Measurements from ENCODE around the gene ROS1. TPM values are rescaled to one million over a fixed set of nuclear protein-coding genes. Genes with fewer than 3 reads are reported as not detected.

The ROS1 gene
- polyA plus RNA-seq, 3 donors, result not detected

DNA sequence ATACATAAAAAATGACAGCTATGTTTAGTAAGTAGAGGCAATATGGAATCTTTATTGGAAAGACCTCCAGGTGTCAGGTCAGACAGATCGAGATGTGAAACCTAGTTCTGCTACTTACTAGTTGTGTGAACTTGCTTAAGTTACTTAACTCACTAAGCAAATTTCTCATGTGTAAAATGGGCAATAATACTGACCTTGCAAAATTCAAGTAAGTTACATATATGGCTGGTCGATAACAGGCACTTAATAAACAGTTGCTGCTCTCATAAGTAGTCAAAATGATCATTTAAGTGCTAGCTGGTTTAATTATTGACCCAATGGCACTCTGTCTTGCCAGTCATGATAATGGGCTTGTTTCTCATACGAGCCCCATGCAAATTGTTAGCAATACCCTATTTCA lies 114.4 kb downstream of the ROS1 start:
- no peak overlapping the region for H2AFZ ChIP-seq (ENCODE audit: insufficient read depth, low read depth, low read length, poor library complexity, severe bottlenecking)
- H3K4me1 ChIP-seq (ENCODE audit: control insufficient read depth in 1 of 2, insufficient read depth in 2 of 2, low read length in 2 of 2), result no peaks in the 10 kb centered on the region
- intact Hi-C loops (cut with micrococcal nuclease), result no loop called here
- Mint-ChIP-seq H3K4me1 (no peaks in the 10 kb centered on the region), H3K4me3 (no peak overlapping the region), H3K9me3 (peaks cover 0 to under 1% (median 0%) of the 10 kb centered on the region in 7 donors), H3K36me3 (no peaks in the 10 kb centered on the region), H3K27ac (no peak overlapping the region), H3K27me3 (ENCODE audit: low read depth in 3 of 3) (peaks cover 0 to 3% (median 1%) of the 10 kb centered on the region in 3 donors)
- H3K79me2 ChIP-seq (ENCODE audit: insufficient read depth, low read length), result no peaks in the 10 kb centered on the region
- H4K20me1 ChIP-seq (ENCODE audit: insufficient read depth, low read length), result no peaks in the 10 kb centered on the region
- no peaks in the 10 kb centered on the region for H3K36me3 ChIP-seq (replicated peaks in 1 of 2; ENCODE audit: control insufficient read depth in 1 of 2, insufficient read depth in 2 of 2, low read length in 2 of 2)
- DNase-seq, result no peak
- no peak for TF ChIP-seq CTCF (IDR thresholded peaks at IDR 0.05)
- H3K4me2 ChIP-seq (replicated peaks; ENCODE audit: extremely low read depth, low read length, poor library complexity, severe bottlenecking), result no peak overlapping the region
- H3K27me3 ChIP-seq (ENCODE audit: control insufficient read depth in 2 of 2, insufficient read depth in 2 of 2, low read length in 2 of 2), result no peaks in the 10 kb centered on the region
- no peak overlapping the region for H3K9ac ChIP-seq (ENCODE audit: insufficient read depth, low read length, poor library complexity, severe bottlenecking)
- H3K4me3 ChIP-seq (replicated peaks in 1 of 3; ENCODE audit: low read depth in 2 of 3, low read length in 3 of 3), result no peak overlapping the region
- no CpG with 5 or more reads among the region's 3 CpGs for WGBS (ENCODE audit: insufficient coverage)
- no peak overlapping the region for H3K27ac ChIP-seq (ENCODE audit: low read depth in 1 of 2, low read length in 2 of 2)
- no peaks in the 10 kb centered on the region for H3K9me3 ChIP-seq (replicated peaks in 1 of 2; ENCODE audit: control insufficient read depth in 1 of 2, insufficient read depth in 1 of 2, low read length in 2 of 2)

GRCh38 chr6:117309611-117310010 lies 116.1 kb downstream of the ROS1 start:
- Histone ChIP-seq H4K20me1 (ENCODE audit: insufficient read depth, low read length) (no peaks in the 10 kb centered on the region), H3K9ac (ENCODE audit: insufficient read depth, low read length, poor library complexity, severe bottlenecking) (no peak overlapping the region), H3K9me3 (replicated peaks in 1 of 2; ENCODE audit: control insufficient read depth in 1 of 2, insufficient read depth in 1 of 2, low read length in 2 of 2) (no peaks in the 10 kb centered on the region), H2AFZ (ENCODE audit: insufficient read depth, low read depth, low read length, poor library complexity, severe bottlenecking) (no peak overlapping the region), H3K4me2 (replicated peaks; ENCODE audit: extremely low read depth, low read length, poor library complexity, severe bottlenecking) (no peak overlapping the region), H3K36me3 (replicated peaks in 1 of 2; ENCODE audit: control insufficient read depth in 1 of 2, insufficient read depth in 2 of 2, low read length in 2 of 2) (no peaks in the 10 kb centered on the region), H3K27me3 (ENCODE audit: control insufficient read depth in 2 of 2, insufficient read depth in 2 of 2, low read length in 2 of 2) (no peaks in the 10 kb centered on the region), H3K79me2 (ENCODE audit: insufficient read depth, low read length) (no peaks in the 10 kb centered on the region), H3K27ac (ENCODE audit: low read depth in 1 of 2, low read length in 2 of 2) (no peak overlapping the region), H3K4me1 (ENCODE audit: control insufficient read depth in 1 of 2, insufficient read depth in 2 of 2, low read length in 2 of 2) (no peaks in the 10 kb centered on the region), H3K4me3 (replicated peaks in 1 of 3; ENCODE audit: low read depth in 2 of 3, low read length in 3 of 3) (no peak overlapping the region)
- Mint-ChIP-seq H3K4me1 (no peaks in the 10 kb centered on the region), H3K27me3 (ENCODE audit: low read depth in 3 of 3) (peaks cover 0 to 3% (median 1%) of the 10 kb centered on the region in 3 donors), H3K27ac (no peak overlapping the region), H3K9me3 (peaks cover 0 to 3% (median 0%) of the 10 kb centered on the region in 7 donors), H3K4me3 (no peak overlapping the region), H3K36me3 (no peaks in the 10 kb centered on the region)
- no peak for TF ChIP-seq CTCF (IDR thresholded peaks at IDR 0.05)
- intact Hi-C loops (cut with micrococcal nuclease), result no loop called here
- no peak for DNase-seq

All from CD14-positive monocyte (primary cell).